ENCODE results near the gene OTUD5.

Gene OTUD5

GRCh38 chrX:48971249-48972219, 14.1 kb upstream of the OTUD5 start, which contains the start of gene KCND1:
KCND1 (minus strand) TSS chrX:48971844; CDS start chrX:48970271, 1,573 bp downstream.
- peak within 1 kb of the TSS; percentile 74 for H3K4me3 ChIP-seq (ENCODE audit: low read length)

DNA sequence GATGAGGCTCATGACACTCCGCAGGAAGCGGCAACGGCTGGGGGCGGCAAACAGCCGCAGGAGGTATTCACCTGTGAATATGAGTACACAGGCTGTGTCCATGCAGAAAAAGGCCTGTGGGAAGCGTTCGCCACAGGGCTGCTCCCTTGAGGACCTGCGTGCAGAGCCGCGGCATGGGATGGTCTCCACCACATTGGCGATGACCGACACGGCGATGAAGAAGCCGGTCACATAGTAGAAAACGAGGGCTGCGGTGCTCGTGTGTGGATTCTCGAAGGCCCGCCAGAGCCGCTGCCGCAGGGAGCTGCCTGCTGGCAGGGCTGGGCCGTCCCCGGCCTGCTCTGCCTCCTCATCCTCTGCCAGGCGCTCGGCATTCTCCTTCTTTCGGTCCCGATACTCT, 12.1 kb upstream of the OTUD5 start:
- H3K27me3 ChIP-seq (ENCODE audit: insufficient read depth, low read length): no peaks in the 10 kb centered on the region
- no peaks in the 10 kb centered on the region for H3K9me3 ChIP-seq (ENCODE audit: insufficient read depth, low read depth, low read length)
- no peak overlapping the region for H3K4me3 ChIP-seq (ENCODE audit: low read length)
- peaks cover 4% of the 10 kb centered on the region; the same call in 1 of the 2 replicates for H3K36me3 ChIP-seq (ENCODE audit: insufficient read depth, low read depth, low read length)
- no peak overlapping the region for H3K27ac ChIP-seq (ENCODE audit: low read length)
- H3K9ac ChIP-seq (ENCODE audit: low read depth, low read length): no peak overlapping the region
- no peaks in the 10 kb centered on the region for H3K4me1 ChIP-seq (ENCODE audit: insufficient read depth, low read length)

More at GRCh38 chrX:48971249-48972219, 14.1 kb upstream of the OTUD5 start, which contains the start of gene KCND1:
- Histone ChIP-seq H3K9ac (ENCODE audit: low read depth, low read length) (peak within 1 kb of the TSS; percentile 74; the same call in 1 of the 2 replicates), H3K4me1 (ENCODE audit: insufficient read depth, low read length) (no peaks in the 10 kb centered on the region), H3K9me3 (ENCODE audit: insufficient read depth, low read depth, low read length) (no peaks in the 10 kb centered on the region), H3K27me3 (ENCODE audit: insufficient read depth, low read length) (no peaks in the 10 kb centered on the region), H3K36me3 (ENCODE audit: insufficient read depth, low read depth, low read length) (peaks cover 24% of the 10 kb centered on the region), H3K27ac (ENCODE audit: low read length) (no peak within 1 kb of the TSS)

DNA sequence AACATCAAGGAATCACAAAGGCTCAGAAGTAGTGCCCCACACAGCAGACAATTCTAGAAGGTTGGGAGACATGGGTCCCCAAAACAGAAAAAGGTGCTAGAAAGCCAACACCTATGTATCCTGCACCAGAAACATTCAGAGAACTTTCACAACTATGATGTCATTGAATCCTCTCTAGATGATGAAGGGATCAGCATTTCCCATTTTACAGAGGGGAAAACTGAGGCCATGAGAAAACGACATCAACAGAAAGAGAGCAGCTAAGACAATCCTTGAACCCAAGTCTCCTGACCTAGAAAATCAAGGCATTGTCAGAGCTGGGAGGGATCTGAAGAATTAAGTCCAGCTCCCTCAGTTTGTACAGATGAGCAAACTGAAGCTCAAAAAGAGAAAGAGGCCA, 11.0 kb upstream of the OTUD5 start:
- no peak overlapping the region for H3K9ac ChIP-seq (ENCODE audit: low read depth, low read length)

GRCh38 chrX:48966796-48967579, 9.6 kb upstream of the OTUD5 start:
- H3K4me3 ChIP-seq (ENCODE audit: low read length): no peak overlapping the region
- no peaks in the 10 kb centered on the region for H3K27me3 ChIP-seq (ENCODE audit: insufficient read depth, low read length)
- H3K36me3 ChIP-seq (ENCODE audit: insufficient read depth, low read depth, low read length): no peaks in the 10 kb centered on the region; the same call in 1 of the 2 replicates
- H3K27ac ChIP-seq (ENCODE audit: low read length): no peak overlapping the region
- H3K9me3 ChIP-seq (ENCODE audit: insufficient read depth, low read depth, low read length): no peaks in the 10 kb centered on the region
- H3K9ac ChIP-seq (ENCODE audit: low read depth, low read length): no peak overlapping the region
- no peaks in the 10 kb centered on the region for H3K4me1 ChIP-seq (ENCODE audit: insufficient read depth, low read length)

More for the DNA sequence above, 11.0 kb upstream of the OTUD5 start:
- Histone ChIP-seq H3K4me3 (ENCODE audit: low read length) (no peak overlapping the region), H3K27me3 (ENCODE audit: insufficient read depth, low read length) (no peaks in the 10 kb centered on the region), H3K36me3 (ENCODE audit: insufficient read depth, low read depth, low read length) (no peaks in the 10 kb centered on the region; the same call in 1 of the 2 replicates), H3K9me3 (ENCODE audit: insufficient read depth, low read depth, low read length) (no peaks in the 10 kb centered on the region), H3K4me1 (ENCODE audit: insufficient read depth, low read length) (no peaks in the 10 kb centered on the region), H3K27ac (ENCODE audit: low read length) (no peak overlapping the region)

DNA sequence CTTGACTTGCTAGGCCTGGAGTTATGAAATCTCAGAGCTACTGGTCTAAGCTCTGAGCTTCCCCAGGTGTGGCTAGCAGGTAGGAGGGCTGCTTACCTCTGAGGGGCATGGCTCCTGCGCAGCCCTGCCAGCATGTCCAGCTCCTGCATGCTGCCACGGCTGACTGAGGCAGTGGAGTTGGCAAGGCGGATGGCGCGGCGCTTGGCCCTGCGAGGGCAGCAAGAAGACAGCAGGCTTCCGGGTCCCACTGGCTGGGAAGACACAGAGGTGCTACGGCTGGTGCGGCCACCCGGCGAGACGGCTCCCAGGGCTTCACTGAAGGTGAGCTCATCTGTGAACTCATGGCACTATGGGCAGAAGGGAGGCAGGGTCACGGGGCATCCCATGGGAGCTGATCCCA, 8.6 kb upstream of the OTUD5 start:
- H3K9ac ChIP-seq (ENCODE audit: low read depth, low read length): no peak overlapping the region
- no peaks in the 10 kb centered on the region for H3K27me3 ChIP-seq (ENCODE audit: insufficient read depth, low read length)
- H3K4me3 ChIP-seq (ENCODE audit: low read length): no peak overlapping the region
- no peaks in the 10 kb centered on the region for H3K9me3 ChIP-seq (ENCODE audit: insufficient read depth, low read depth, low read length)
- H3K4me1 ChIP-seq (ENCODE audit: insufficient read depth, low read length): no peaks in the 10 kb centered on the region
- H3K36me3 ChIP-seq (ENCODE audit: insufficient read depth, low read depth, low read length): no peaks in the 10 kb centered on the region; the same call in 1 of the 2 replicates
- H3K27ac ChIP-seq (ENCODE audit: low read length): no peak overlapping the region

- Histone ChIP-seq H3K27ac (ENCODE audit: low read length) (no peak overlapping the region), H3K4me1 (ENCODE audit: insufficient read depth, low read length) (peaks cover under 1% of the 10 kb centered on the region; the same call in 1 of the 2 replicates), H3K9me3 (ENCODE audit: insufficient read depth, low read depth, low read length) (no peaks in the 10 kb centered on the region), H3K9ac (ENCODE audit: low read depth, low read length) (no peak overlapping the region), H3K27me3 (ENCODE audit: insufficient read depth, low read length) (no peaks in the 10 kb centered on the region), H3K36me3 (ENCODE audit: insufficient read depth, low read depth, low read length) (no peaks in the 10 kb centered on the region; the same call in 1 of the 2 replicates), H3K4me3 (ENCODE audit: low read length) (no peak overlapping the region)
Observed at GRCh38 chrX:48961585-48962091, 4.2 kb upstream of the OTUD5 start.

DNA sequence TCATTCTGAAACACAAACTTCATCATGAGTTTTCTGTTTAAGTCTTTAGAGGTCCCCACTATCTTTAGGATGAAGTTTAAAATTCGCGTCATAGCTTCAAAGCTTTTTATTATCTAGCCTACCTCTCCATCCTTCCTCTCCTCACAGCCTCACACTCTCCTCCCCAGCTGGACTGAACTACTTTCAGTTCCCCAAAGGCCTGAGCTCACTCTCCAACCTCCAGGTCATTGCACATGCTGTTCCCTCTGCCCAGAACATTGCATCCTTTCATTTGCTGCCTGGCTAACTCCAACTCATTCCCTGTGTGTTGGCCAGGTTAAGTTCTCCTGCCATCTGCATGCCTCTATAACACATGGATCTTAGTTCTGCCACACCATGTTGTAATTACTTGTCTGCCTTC, 2.9 kb upstream of the OTUD5 start:
- peaks cover 7% of the 10 kb centered on the region; the same call in 1 of the 2 replicates for H3K4me1 ChIP-seq (ENCODE audit: insufficient read depth, low read length)
- no peaks in the 10 kb centered on the region for H3K27me3 ChIP-seq (ENCODE audit: insufficient read depth, low read length)
- H3K36me3 ChIP-seq (ENCODE audit: insufficient read depth, low read depth, low read length): peaks cover 5% of the 10 kb centered on the region
- no peaks in the 10 kb centered on the region for H3K9me3 ChIP-seq (ENCODE audit: insufficient read depth, low read depth, low read length)
- H3K9ac ChIP-seq (ENCODE audit: low read depth, low read length): no peak overlapping the region
- H3K4me3 ChIP-seq (ENCODE audit: low read length): no peak overlapping the region
- H3K27ac ChIP-seq (ENCODE audit: low read length): no peak overlapping the region

- Histone ChIP-seq H3K27ac (ENCODE audit: low read length) (no peak overlapping the region), H3K9ac (ENCODE audit: low read depth, low read length) (peak overlapping the region; percentile 74; the same call in 1 of the 2 replicates), H3K4me1 (ENCODE audit: insufficient read depth, low read length) (peaks cover 7% of the 10 kb centered on the region; the same call in 1 of the 2 replicates), H3K9me3 (ENCODE audit: insufficient read depth, low read depth, low read length) (no peaks in the 10 kb centered on the region), H3K4me3 (ENCODE audit: low read length) (peak overlapping the region; percentile 71), H3K27me3 (ENCODE audit: insufficient read depth, low read length) (no peaks in the 10 kb centered on the region), H3K36me3 (ENCODE audit: insufficient read depth, low read depth, low read length) (peaks cover 17% of the 10 kb centered on the region)
Observed at GRCh38 chrX:48958635-48959094, 1.3 kb upstream of the OTUD5 start.

DNA sequence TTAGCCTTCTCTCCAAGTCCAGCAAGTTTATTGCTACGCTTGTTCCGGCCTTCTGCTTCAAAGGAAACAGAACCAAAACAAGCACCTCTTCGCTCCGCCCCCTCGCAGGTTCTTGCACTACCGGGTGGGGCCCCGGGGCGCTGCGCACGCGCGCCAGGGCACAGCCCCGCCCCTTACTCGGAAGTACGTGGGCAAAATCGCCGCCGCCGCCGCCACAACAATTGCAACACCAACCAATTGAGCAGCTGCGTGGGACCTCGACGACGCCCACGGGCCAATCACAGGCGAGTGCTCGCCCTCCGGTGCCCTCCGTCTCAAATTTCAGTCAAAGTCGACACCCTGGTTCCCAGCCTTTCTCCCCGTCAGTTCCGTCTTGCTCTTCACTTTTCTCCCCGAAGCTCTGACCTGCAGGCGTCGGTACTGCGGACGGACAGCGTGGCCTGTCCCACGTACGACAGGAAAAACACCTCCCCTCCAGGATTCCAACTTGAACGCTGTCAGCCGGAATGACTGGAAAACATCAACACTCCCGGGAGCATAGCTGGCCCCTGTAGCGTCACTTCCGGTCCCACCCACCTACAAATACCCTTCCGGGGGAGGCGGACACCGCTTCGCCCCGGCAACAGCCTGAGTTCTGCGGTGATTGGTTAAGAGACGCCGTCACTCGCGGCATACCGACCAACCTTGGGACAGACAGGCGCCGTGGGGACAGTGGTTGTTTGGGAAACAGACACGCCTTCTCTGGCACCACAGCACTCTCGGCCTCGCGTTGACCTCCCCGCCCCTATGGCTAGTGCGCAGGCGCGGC, 624 bp upstream of the OTUD5 start:
- H3K4me3 ChIP-seq (ENCODE audit: low read length): peak overlapping the region; percentile 97
- peak overlapping the region; percentile 83 for H3K9ac ChIP-seq (ENCODE audit: low read depth, low read length)
- H3K36me3 ChIP-seq (ENCODE audit: insufficient read depth, low read depth, low read length): peaks cover 17% of the 10 kb centered on the region
- no peak overlapping the region for H3K27ac ChIP-seq (ENCODE audit: low read length)
- H3K4me1 ChIP-seq (ENCODE audit: insufficient read depth, low read length): peaks cover 7% of the 10 kb centered on the region; the same call in 1 of the 2 replicates
- no peaks in the 10 kb centered on the region for H3K9me3 ChIP-seq (ENCODE audit: insufficient read depth, low read depth, low read length)
- no peaks in the 10 kb centered on the region for H3K27me3 ChIP-seq (ENCODE audit: insufficient read depth, low read length)

DNA sequence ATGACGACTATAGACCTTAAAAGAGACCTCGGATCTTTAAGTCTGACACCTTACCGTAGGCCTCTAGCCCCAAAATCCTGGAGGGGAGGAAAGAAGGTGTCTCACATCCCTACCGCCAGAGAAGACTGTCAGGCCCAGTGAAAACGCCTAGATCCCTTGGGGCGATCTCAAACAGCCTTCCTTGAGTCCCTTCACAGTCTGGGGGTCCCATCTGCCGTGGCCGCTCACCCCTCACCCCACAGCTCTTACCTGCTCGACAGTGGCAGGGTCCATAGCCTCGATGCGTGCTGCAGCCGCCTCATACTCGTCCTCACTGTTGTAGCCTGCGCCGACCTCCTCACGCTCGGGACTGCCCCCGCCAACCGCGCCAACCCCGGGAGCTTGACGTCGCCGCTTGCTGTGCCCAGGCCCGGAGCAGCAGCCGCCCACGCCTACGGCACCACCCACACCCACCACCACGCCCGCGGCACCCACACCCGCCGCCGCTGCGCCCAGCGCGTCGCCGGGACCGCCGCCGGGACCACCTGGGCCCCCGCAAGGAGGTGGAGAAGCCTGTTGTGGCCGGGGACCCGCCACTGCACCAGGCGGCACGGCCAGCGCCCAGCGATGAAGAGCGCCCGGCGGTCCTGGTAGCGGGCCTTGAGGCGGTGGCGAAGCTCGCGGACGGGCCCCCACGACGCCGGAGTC, 536 bp downstream of the OTUD5 start:
- Histone ChIP-seq H3K4me3 (ENCODE audit: low read length) (peak overlapping the region; percentile 81), H3K9ac (ENCODE audit: low read depth, low read length) (peak overlapping the region; percentile 85), H3K27me3 (ENCODE audit: insufficient read depth, low read length) (no peaks in the 10 kb centered on the region), H3K27ac (ENCODE audit: low read length) (no peak overlapping the region), H3K9me3 (ENCODE audit: insufficient read depth, low read depth, low read length) (no peaks in the 10 kb centered on the region), H3K36me3 (ENCODE audit: insufficient read depth, low read depth, low read length) (peaks cover 17% of the 10 kb centered on the region), H3K4me1 (ENCODE audit: insufficient read depth, low read length) (peaks cover 7% of the 10 kb centered on the region; the same call in 1 of the 2 replicates)
